HepG2 (cell line): ENCODE measurements around the gene TXNL4A. TPM values are rescaled to one million over a fixed set of nuclear protein-coding genes. Genes with fewer than 3 reads are reported as not detected.

ENCODE experiments used
- ARID2 ChIP-seq: sonication (generic); formaldehyde crosslinking; IDR thresholded peaks from 2 replicates; pipeline ENCODE4 v1.8.1; 2022; ENCODE audit warnings: mild to moderate bottlenecking, missing genetic modification reagents, borderline replicate concordance
- ARID4A ChIP-seq: sonication (generic); formaldehyde crosslinking; IDR thresholded peaks from 2 replicates; pipeline ENCODE4 v1.5.0; 2020; ENCODE audit warnings: mild to moderate bottlenecking, missing genetic modification reagents, borderline replicate concordance
- ELF4 ChIP-seq: sonication (generic); formaldehyde crosslinking; IDR thresholded peaks from 2 replicates; pipeline ENCODE4 v1.5.0; 2020; ENCODE audit warnings: missing genetic modification reagents, mild to moderate bottlenecking, moderate library complexity, borderline replicate concordance
- EP300 ChIP-seq, 3 experiments: sonication (generic) in 1 of 3; formaldehyde crosslinking in 1 of 3; IDR thresholded peaks; 2 replicates each; pipeline versions ENCODE4 v1.5.1 to v1.6.1; 2011 to 2020; ENCODE audit warnings: low read depth in 2 of 3, low read length in 2 of 3, borderline replicate concordance in 1 of 3, improper control_type of control experiment in 1 of 3, mild to moderate bottlenecking in 1 of 3, missing genetic modification reagents in 1 of 3, moderate library complexity in 1 of 3
- FOXO1 ChIP-seq: sonication (generic); formaldehyde crosslinking; IDR thresholded peaks from 2 replicates; pipeline ENCODE4 v1.4.0; 2020; ENCODE audit warnings: missing genetic modification reagents
- GATAD1 ChIP-seq: IDR thresholded peaks from 2 replicates; pipeline ENCODE4 v1.6.1; 2016; ENCODE audit warnings: missing genetic modification reagents, missing compliant biosample characterization
- HNF4A ChIP-seq: sonication (generic); formaldehyde crosslinking; IDR thresholded peaks from 2 replicates; pipeline ENCODE4 v1.4.0; 2020; ENCODE audit warnings: missing genetic modification reagents
- JUN ChIP-seq: sonication (generic); formaldehyde crosslinking; IDR thresholded peaks from 2 replicates; pipeline ENCODE4 v1.4.0; 2020; ENCODE audit warnings: mild to moderate bottlenecking, missing genetic modification reagents
- KAT8 ChIP-seq: IDR thresholded peaks from 2 replicates; pipeline ENCODE4 v1.6.1; 2016; ENCODE audit warnings: missing genetic modification reagents, missing compliant biosample characterization
- KMT2A ChIP-seq: sonication (generic); formaldehyde crosslinking; IDR thresholded peaks from 2 replicates; pipeline ENCODE4 v1.4.0; 2020; ENCODE audit warnings: missing genetic modification reagents
- MTA1 ChIP-seq: sonication (generic); formaldehyde crosslinking; IDR thresholded peaks from 2 replicates; pipeline ENCODE4 v1.4.0; 2020; ENCODE audit warnings: missing genetic modification reagents, mild to moderate bottlenecking, borderline replicate concordance
- MXD4 ChIP-seq: IDR thresholded peaks from 2 replicates; pipeline ENCODE4 v1.6.1; 2016; ENCODE audit warnings: mild to moderate bottlenecking, missing biosample characterization, missing genetic modification reagents
- NR2F6 ChIP-seq, 2 experiments: IDR thresholded peaks; 2 replicates each; pipeline ENCODE4 v1.6.1; 2016; ENCODE audit warnings: antibody characterized with exemption in 1 of 2, mild to moderate bottlenecking in 1 of 2
- TRIM22 ChIP-seq: fragments of 450-650 bp; IDR thresholded peaks from 2 replicates; pipeline ENCODE4 v1.6.1; 2017
- ZNF260 ChIP-seq: sonication (generic); formaldehyde crosslinking; IDR thresholded peaks from 2 replicates; pipeline ENCODE4 v1.4.0; 2020; ENCODE audit warnings: missing genetic modification reagents, low read depth, mild to moderate bottlenecking, borderline replicate concordance
- ZNF292 ChIP-seq: sonication (generic); formaldehyde crosslinking; IDR thresholded peaks from 2 replicates; pipeline ENCODE4 v1.8.1; 2022; ENCODE audit warnings: mild to moderate bottlenecking, low read depth, missing genetic modification reagents, borderline replicate concordance
- ZNF430 ChIP-seq: sonication (generic); formaldehyde crosslinking; IDR thresholded peaks from 2 replicates; pipeline ENCODE4 v1.9.0; 2021; ENCODE audit warnings: mild to moderate bottlenecking, missing genetic modification reagents
- ZNF580 ChIP-seq: IDR thresholded peaks from 2 replicates; pipeline ENCODE4 v1.6.1; 2016; ENCODE audit warnings: low read depth, borderline replicate concordance
- ZNF597 ChIP-seq: sonication (generic); formaldehyde crosslinking; IDR thresholded peaks from 2 replicates; pipeline ENCODE4 v1.5.0; 2020; ENCODE audit warnings: missing genetic modification reagents
- polyA plus RNA-seq, 8 experiments: library from polyadenylated mRNA; depleted of rRNA in 3 of 8; stranded (reverse) in 7 of 8; unstranded in 1 of 8; fragments of >200 nt; fragmentation: Illumina TruSeq in 4 of 8; extraction: Trizol in 4 of 8; gene quantifications; 2 replicates each; pipeline versions ENCODE4 v1.2.1 to v1.2.3, GENCODE V29; 2011 to 2016; ENCODE audit warnings: low read depth in 4 of 8, missing spikeins in 1 of 8, mixed read lengths in 1 of 8; ENCODE audit not compliant: insufficient read depth in 1 of 8
- total RNA-seq, 5 experiments: library from RNA; depleted of rRNA; stranded (reverse); fragments of >200 nt; fragmentation: Illumina TruSeq; extraction: Trizol; gene quantifications; 2 replicates each; pipeline ENCODE4 v1.2.3, GENCODE V29; 2016; ENCODE audit warnings: low read depth in 1 of 5
- TF ChIP-seq, protein P1 (sequence below): sonication (generic); formaldehyde crosslinking; IDR thresholded peaks from 2 replicates; pipeline ENCODE4 v1.4.0; 2020; ENCODE audit warnings: missing genetic modification reagents

Gene TXNL4A
- total and polyA plus RNA-seq, 2 of the 13 experiments (the other 11 are each of a cell fraction or from before 2014, with no cell fraction given) = 172 to 202 TPM

GRCh38 chr18:79985172-79985571 is 3.2 kb downstream of the TXNL4A start (continued):
- 0 out of 2 replicates have a peak, but pooled peaks have one; percentile 18 for TF ChIP-seq GATAD1
- peak; percentile 51; the same call in 1 of the 2 replicates for TF ChIP-seq MXD4 (CRISPR knock-in tag)
- TF ChIP-seq EP300 (IDR thresholded peaks at IDR 0.05; ENCODE audit: low read depth in 2 of 2, low read length in 2 of 2) = peak; percentile 4 to 38; a peak in 1 of 4 replicates
- TF ChIP-seq EP300 (CRISPR knock-in tag; IDR thresholded peaks at IDR 0.05; ENCODE audit: borderline replicate concordance) = no peak
- TF ChIP-seq ZNF292 (CRISPR knock-in tag) = peak; percentile 63; the same call in 1 of the 2 replicates
- 0 out of 2 replicates have a peak, but pooled peaks have one; percentile 38 for TF ChIP-seq ZNF580 (CRISPR knock-in tag)
- no peak for TF ChIP-seq NR2F6 (IDR thresholded peaks at IDR 0.05)
- peak; percentile 59; the same call in 1 of the 2 replicates for TF ChIP-seq NR2F6 (CRISPR knock-in tag; IDR thresholded peaks at IDR 0.05)
- TF ChIP-seq ARID4A (CRISPR knock-in tag) = peak; percentile 69; the same call in 1 of the 2 replicates
- no peak for TF ChIP-seq ELF4
- 0 out of 2 replicates have a peak, but pooled peaks have one; percentile 53 for TF ChIP-seq KMT2A
- TF ChIP-seq KAT8 (CRISPR knock-in tag) = 0 out of 2 replicates have a peak, but pooled peaks have one; percentile 19
- TF ChIP-seq MTA1 (CRISPR knock-in tag) = peak; percentile 27; the same call in 1 of the 2 replicates
- TF ChIP-seq, protein P1, sequence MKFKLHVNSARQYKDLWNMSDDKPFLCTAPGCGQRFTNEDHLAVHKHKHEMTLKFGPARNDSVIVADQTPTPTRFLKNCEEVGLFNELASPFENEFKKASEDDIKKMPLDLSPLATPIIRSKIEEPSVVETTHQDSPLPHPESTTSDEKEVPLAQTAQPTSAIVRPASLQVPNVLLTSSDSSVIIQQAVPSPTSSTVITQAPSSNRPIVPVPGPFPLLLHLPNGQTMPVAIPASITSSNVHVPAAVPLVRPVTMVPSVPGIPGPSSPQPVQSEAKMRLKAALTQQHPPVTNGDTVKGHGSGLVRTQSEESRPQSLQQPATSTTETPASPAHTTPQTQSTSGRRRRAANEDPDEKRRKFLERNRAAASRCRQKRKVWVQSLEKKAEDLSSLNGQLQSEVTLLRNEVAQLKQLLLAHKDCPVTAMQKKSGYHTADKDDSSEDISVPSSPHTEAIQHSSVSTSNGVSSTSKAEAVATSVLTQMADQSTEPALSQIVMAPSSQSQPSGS (CRISPR knock-in tag) = peak; percentile 34; the same call in 1 of the 2 replicates
- TF ChIP-seq JUN (CRISPR knock-in tag) = 0 out of 2 replicates have a peak, but pooled peaks have one; percentile 24
- peak; percentile 86 for TF ChIP-seq HNF4A (CRISPR knock-in tag)
- 0 out of 2 replicates have a peak, but pooled peaks have one; percentile 59 for TF ChIP-seq FOXO1 (CRISPR knock-in tag)
- 0 out of 2 replicates have a peak, but pooled peaks have one; percentile 28 for TF ChIP-seq ZNF430 (CRISPR knock-in tag)
- no peak for TF ChIP-seq ARID2 (CRISPR knock-in tag)
- TF ChIP-seq ZNF597 (CRISPR knock-in tag) = no peak
- TF ChIP-seq ZNF260 = no peak
- no peak for TF ChIP-seq TRIM22
